NOMO-1 (cell line): ENCODE measurements around the gene CSN1S1.
"Not testable (repeated sequence)": the region's sequence is repeated elsewhere in the genome, so short reads cannot be mapped to it uniquely, and the experiment has no call there.

Experiments used
- DNase-seq, 2 experiments: peaks; one replicate each; lab custom pipeline; 2025; ENCODE audit not compliant: unreplicated experiment in 2 of 2; lab: John Stamatoyannopoulos, UW

Gene CSN1S1, protein sequence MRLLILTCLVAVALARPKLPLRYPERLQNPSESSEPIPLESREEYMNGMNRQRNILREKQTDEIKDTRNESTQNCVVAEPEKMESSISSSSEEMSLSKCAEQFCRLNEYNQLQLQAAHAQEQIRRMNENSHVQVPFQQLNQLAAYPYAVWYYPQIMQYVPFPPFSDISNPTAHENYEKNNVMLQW

DNA sequence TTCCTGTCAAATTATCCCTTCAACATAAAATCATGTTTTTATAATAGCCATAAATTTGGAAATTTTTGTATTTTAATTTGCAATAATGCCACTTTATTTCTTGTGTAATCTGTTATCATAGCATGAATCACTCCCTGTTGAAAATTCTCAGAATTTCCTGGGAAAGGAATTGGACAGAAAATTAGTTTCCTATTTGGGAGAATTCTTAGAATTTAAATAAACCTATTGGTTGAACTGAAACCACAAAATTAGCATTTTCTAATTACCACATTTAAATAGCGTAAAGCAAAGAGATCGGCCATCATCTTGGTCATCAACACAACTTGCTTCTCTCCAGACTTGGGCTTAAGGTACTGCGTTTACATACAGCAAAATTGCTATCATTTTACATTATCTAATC, at the start of gene CSN1S1:
TSS of gene CSN1S1 (plus strand) at position 301 of the 400 bp plus-strand sequence. CDS start 1,488 bp downstream, outside the sequence.
- DNase-seq, result no peak

DNA sequence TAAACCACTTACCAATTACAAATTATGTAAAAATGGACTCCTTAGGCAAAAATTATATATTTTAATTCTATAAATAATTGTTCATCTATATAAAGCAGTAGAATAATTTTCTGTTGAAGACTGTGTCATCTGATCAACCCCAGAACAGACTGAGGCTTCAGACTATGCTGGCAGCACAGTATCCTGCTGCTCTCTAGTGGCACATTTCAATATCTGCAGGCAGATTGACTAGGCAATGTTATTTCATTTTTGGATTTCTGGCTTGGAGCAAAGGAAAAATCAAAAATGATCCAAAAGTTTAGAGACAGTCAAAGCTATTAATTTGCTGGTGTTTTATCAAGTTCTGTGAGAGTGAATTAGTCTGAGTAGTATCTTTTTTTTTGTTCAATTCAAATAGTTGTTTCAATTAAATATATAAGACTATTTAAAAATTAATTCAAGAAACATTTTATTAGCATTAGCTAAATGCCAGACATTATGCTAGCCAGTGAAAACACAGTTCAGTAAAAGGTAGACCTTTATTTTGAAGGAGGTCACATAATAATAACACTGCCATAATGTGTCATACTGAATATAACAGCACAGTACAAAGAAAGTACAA, 49.6 kb upstream of the CSN1S1 start:
- DNase-seq, result peak; percentile 32 to 58

DNA sequence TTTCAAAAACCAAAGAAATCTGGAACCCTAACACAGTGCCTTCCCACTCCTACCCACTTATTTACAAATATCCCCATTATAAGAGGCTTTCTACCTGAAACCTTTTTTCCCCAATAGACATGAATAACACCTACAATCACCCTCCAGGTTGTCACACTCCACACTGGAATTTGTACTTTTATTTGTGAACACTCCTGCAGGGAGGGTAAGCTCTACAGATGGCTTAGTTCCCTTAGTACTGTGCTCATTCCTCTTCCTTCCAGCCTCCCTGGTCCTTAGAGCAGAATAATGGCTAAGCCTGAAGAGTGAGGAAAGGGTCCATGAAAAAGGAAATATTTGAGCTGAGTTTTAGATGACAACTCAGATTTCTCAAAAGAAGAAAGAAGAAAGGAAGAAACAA, 48.7 kb upstream of the CSN1S1 start:
- DNase-seq, result no peak

DNA sequence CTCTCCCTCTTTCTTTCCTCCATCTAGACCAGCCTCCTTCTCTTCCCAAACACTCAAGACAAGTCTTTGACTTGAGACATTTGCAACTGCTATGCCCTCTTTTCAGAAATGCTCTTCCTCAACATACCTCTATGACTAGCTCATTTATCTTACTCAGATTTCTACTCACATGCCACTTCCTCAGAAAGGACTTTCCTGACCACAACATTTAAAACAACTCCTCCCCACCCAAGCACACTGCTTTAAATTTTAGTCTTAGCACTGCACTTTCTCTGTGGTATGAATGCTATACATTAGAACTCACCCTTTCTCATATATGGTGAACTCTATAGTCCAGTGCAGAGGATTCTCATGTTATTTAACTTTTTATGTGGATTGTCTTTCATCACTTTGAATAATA, 42.5 kb upstream of the CSN1S1 start:
- no peak for DNase-seq

DNA sequence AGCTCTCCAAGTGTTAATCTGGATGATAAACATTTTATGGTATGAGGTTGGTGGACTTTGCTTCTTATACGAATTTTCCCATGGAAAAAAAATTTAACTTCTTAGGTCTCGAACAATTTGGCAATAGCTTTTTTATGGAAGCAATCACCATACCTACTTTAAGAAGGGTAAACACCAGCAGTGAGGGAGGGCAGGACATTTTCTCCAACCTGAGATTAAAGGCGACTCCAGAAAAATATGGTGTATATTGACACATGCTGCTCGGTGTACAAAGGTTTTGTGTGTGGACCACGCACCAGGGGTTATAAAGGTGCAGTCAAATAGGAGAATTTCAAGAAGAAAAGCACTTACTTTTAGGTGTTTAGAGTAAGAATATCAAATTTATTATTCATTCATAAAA, 36.7 kb upstream of the CSN1S1 start:
- no peak for DNase-seq

DNA sequence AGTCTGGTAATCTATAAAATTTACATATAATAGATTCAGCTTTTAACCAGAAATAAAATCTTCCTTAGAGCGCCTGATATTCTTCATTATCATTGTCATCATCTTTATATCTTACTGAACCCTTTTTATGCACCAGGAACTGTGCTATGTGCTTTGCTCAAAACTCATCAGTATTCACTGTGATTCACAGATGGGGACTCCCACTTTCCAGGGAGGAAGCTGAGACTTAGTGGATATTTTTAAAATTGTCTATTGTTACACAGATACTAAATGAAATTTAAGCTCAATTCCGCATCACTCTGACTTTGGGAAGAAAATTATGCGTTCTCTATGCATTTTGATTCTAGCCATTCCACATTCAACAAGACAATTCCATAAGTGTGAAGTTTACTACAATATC, 36.1 kb upstream of the CSN1S1 start:
- DNase-seq, result no peak

DNA sequence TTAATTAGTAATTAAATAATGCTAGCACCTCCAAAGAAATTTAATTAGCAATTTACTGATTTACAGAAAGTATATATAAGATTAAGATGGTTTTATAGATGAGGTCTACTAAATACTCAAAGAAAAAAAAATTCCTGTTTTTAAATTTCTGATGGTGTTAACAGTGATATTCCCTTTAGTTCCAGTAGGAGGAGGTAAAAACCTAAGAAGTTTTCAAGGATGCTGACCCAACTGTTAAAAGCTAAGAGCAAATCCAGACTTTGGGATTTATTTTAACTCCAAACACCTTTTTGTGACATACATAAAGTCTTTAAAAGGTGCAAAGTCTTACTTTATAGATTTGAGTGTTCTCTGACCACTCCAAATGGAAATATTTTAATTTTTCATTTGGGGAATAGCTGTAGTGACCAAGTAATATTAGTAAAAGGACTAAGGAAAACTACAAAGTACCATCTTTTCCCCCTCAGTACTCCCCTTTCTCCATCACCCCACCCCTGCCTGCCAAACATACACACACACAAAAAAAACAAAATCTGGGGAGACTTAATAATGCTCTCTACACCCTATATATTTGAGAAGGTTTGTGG, 34.2 kb upstream of the CSN1S1 start:
- DNase-seq, result no peak

DNA sequence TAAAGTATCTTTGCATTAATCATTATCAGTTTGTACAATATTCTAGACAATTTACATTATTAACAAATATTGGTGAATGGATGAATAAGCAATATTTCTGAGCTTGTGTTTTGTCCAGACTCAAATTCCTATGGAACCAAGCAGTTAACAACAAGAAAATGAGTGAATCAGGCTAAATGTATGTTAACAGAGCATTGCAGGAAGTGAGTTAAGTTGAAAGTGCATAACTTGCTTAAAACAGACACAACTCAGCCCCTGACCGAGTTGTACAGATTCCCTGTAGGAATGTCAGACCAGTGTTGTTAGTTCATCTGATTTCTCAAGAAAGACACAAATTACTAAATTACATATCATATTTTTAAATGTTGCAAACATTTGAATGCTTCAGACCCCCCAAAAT, 23.7 kb upstream of the CSN1S1 start:
- no peak for DNase-seq

DNA sequence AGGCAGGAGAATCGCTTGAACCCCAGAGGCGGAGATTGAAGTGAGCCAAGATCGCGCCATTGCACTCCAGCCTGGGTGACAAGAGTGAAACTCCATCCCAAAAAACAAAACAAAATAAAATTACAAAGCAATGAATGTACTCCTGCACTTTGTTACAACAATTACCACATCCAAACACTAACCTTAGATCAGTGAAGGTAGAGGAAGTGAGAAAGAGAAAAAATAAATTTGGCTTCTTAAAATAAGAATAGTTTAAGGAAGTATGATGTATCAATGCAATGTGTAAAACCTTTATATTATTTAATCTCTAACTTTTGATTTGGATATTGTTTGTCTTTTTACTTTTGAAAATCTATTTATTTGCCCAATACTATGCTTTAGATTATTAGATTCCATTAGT, 21.7 kb upstream of the CSN1S1 start:
- peak in 1 of 2 experiments; percentile 74 for DNase-seq

DNA sequence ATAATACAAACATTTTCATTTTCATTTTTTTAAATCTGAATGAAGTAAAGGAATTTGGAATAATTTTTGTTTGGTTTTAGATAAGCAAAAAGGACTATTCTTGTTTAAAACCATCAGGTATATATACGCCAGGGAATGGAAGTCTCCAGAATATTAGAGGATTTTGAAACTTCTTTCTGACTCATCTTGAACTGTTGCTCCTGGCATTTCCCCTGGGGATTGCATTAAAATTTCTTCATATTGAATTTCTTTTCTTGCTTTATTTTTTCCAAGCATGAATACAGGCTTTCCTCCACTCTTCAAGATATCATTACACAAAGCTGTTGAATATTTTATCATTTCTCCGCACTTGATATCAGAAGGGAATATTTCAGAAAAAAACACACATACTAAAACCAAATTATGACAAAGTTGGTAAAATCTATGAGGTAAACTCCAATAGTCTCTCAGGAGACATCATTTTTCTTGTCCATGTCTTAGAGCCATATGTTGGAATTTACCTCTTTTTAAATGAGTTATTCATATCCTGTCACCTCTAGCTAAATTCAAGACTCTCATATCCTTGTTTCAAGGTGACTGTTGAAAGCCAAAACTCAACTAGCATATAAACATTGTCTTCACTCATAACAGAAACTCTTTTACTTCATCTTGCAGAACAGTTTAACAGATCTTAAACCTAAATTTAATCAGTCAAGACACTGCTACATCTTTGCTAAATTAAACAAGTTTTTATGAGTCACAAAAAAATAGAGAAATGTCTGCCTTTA, 20.7 kb upstream of the CSN1S1 start:
- peak in 1 of 2 experiments; percentile 6 for DNase-seq

DNA sequence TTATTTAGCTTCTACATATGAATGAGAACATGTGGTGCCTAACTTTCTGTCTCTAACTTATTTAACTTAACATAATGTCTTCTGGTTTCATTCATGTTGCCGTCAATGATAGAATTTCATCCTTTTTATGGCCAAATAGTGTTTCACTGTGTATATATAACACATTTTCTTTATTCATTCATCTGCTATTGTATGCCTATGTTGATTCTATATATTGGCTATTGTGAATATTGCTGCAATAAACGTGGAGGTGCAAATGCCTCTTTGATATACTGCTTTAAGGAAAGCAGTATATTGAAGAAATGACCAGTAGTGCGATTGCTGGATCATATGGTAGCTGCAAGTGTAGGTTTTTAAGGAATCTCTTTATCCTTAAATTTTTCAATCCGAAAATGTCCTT, 10.0 kb upstream of the CSN1S1 start:
- no peak for DNase-seq

DNA sequence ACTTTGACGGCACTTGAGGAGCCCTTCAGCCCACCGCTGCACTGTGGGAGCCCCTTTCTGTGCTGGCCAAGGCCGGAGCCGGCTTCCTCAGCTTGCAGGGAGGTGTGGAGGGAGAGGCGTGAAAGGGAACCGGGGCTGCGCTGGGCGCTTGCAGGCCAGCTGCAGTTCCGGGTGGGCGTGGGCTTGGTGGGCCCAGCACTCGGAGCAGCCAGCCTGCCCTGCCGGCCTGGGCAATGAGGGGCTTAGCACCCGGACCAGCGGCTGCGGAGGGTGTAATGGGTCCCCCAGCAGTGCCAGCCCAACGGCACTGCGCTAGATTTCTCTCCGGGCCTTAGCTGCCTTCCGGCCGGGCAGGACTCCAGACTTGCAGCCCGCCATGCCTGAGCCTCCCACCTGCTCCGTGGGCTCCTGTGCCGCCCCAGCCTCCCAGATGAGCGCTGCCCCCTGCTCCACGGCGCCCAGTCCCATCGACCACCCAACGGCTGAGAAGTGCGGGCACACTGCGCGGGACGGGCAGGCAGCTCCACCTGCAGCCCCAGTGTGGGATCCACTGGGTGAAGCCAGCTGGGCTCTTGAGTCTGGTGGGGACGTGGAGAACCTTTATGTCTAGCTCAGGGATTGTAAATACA, 7.0 kb upstream of the CSN1S1 start:
- DNase-seq, result not testable (repeated sequence)

DNA sequence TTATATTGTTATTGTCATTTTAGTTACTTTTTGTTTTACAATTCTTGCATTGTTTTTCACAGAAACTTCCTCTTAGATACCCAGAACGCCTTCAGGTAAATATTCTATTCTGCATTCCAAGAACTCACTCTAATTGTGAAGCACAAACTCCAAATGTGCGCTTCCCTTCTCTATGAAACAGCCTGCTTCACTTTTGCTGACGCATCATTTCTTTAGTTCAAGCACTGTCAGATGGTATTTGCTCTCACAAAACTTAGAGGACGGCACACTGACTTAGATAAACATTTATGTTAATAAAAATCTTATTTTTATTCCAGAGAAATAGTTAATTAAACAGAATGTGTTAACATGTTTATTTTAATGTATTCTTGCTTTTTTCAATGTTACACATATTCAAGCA, 3.3 kb downstream of the CSN1S1 start:
- DNase-seq, result no peak

DNA sequence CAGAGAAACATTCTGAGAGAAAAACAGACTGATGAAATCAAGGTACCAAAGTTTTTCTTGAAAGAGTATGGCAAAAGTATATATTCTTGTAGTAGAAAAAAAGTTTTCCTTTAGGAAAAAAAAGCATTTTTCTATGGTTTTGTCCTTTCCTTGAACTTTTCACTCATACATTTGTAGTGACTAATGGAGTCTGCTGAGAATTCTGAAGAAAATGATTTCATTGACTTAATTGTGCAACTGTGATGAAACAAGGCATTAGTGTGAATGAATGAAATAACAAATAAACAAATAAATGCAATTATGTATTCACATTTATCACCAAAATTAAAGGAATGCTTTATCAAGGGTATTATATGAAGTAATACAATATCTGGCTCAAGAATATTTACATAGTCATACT, 5.7 kb downstream of the CSN1S1 start:
- no peak for DNase-seq

DNA sequence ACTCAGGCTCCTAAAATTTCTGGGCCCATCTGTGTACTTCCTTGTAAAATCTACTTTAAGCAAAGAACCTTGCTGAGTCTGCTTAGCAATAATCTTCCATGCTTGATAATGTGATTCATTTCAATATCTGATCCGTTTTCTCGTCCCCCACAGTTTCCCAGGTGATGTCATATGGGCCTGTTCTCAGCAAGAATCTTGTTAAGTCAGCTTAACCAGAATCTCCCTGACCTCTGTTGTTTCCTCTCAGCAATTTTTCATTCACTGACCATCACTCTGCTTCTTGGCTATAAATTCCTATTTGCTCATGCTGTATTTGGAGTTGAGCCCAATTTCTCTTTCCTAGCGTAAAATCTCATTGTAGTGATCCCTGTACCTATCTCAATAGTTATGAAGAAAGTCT, 20.7 kb downstream of the CSN1S1 start:
- DNase-seq, result no peak

DNA sequence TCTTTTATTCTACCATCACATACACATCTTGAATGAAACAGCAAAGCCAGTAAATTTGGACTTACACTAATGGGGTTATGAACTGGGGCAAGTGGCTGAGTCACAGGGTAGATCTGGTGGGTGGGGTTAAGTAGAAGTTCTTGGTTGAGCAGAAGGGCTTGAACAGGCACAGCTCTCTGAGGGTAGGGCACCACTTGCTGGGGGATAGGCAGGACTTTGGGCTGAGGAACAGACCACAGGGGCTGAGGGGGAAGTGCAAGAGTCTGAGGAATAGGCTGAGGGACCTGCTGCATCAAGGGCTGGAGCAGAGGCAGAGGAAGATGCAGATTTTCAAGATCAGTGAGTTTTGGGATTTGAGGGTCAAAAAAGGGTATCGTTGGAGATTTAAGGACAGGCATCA, 26.3 kb downstream of the CSN1S1 start:
- no peak for DNase-seq

DNA sequence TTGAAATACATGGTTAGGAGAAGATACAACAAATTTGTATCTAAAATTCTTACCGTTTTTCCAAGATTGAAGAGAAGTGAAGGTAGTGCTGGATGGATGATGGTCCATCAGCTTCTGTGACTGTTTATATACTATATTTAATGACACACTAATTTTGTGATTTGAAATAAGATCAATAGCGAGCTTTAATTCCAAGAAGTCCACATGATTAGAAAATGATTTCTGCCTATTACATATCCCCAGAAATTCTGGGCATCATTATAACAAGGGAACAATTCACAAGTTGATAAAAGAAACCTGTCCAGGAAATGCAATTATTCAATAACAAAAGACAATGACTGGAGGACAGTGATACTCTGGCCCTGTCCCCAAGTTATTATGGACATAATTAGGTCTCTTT, 34.8 kb downstream of the CSN1S1 start, which contains the start of gene CSN2:
TSS of gene CSN2 (minus strand) at position 101 of the 400 bp plus-strand sequence. CDS start 4,733 bp downstream, outside the sequence.
- no peak for DNase-seq

DNA sequence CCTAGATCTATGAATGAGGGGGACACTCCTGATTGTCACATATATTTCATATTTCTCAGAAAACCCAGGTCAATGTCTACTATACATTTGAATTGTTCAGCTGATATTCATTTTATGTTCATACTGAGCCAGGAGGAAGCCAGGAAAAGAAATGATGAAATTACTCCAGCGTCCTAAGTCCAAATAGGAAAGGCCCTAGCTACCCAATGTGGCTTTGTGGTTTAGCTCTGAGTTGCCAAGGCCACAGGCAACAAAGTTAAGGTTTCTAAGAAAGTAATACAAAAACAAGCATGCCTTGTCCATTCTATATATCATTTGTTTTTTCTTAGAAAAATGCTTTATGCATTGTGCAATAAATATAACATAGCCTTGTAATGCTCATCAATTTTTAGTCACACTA, 39.2 kb downstream of the CSN1S1 start:
- no peak for DNase-seq

DNA sequence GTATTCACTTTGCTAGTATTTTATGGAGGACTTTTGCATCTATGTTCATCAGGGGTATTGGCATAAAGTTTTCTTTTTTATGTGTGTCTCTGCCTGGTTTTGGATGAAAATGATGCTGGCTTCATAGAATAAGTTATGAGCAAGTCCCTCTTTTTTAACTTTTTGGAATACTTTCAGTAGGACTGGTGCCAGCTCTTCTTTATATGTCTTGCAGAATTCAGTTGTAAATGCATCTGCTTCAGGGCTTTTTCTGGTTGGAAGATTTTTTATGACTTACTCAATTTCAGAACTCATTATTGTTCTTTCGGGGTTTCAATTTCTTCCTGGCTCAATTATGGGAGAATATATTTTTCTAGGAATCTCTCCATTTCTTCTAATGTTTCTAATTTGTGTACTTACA, 43.8 kb downstream of the CSN1S1 start:
- DNase-seq, result no peak

DNA sequence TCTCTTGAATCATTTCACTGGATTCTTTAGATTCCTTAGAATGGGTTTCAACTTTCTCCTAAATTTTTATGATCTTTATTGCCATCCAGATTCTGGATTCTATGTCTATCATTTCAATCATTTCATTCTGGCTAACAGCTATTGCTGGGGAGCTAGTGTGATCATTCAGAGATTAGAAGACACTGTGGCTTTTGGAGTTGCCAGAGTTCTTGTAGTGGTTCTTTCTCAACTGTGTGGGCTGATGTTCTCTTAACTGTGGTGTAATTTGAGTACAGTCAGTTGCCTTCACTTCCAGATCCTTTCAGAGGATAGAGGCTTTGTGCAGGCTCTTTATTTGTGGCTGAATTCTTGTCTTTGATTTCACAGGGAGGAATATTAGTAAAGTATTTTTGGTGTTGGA, 46.7 kb downstream of the CSN1S1 start:
- no peak for DNase-seq

DNA sequence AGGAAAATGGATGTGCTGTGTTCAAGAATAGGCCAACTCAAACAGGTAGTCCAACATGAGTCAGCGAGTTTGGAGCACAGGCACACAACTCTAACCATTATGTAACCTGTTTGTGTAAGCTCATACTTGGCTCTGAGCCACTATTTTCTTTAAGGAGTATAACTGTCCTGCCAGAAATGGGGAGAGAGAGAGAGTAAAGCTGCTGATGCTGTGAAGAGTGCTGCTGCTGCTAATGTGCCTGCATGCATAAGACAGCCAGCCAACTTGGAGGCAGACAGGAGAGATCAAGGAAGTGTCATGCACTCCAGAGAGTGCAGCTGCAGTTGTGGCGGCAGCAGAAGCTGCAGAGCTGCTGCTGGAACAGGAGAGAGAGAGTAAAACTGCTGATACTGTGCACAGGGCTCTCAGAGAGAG, 53.2 kb downstream of the CSN1S1 start:
- DNase-seq, result no peak
